GM19467 (cell line): ENCODE data around the gene PHC1.

ENCODE experiments used
- ATAC-seq: cut with Tn5 transposase; IDR thresholded peaks from one replicate; pipeline ENCODE4 v1.9.1; 2021; ENCODE audit warnings: mild to moderate bottlenecking, moderate library complexity; ENCODE audit not compliant: unreplicated experiment

PHC1 gene

DNA sequence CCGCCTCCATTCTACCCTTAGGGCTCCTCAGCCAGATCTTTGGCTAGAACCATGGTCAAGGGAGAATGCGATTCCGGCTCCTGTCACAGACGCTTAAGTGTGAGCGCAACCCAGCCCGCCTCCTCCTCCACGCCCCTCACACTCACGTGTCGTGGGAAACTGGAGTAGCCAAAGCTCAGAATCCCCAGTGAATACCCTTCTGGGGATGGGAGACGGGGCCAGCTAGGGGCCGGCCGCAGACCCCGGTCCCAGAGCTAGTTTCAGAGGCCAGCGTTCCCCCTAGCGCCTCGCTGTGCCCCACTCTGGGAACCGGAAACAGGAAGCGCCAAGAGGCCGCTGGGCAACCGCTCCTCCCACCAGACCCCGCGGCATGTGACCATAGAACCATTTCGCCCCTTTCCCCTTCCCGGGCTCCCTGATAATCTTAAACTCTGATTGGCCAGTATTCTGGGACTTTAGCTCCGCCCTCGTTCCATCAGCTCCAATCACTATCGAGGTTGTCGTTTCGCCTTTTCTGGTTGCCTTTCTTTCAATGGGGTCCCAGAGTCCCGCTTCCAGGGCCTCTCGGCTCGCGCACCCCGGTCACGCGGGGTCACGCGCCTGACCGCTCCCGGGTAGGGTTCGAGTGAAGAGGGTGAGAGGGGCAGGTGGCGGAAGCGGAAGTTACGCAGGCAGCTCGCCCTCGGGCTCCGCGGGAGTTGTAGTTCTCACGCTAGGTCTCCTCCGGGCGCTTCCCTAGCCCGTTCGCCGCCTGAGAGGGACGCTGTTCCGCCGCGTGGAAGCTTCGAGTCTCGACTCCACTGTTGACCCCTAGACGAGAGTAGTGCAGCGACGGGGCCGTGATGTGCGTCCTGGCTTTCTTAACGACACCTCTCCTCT is 35.3 kb downstream of the PHC1 start, which contains the start of gene M6PR:
Gene M6PR (minus strand): TSS at position 304 of the 879 bp plus-strand sequence. CDS start 3,241 bp downstream, outside the sequence.
- ATAC-seq, result peak; percentile 79

- no peak for ATAC-seq
Measured at GRCh38 chr12:8950221-8950527, 35.9 kb downstream of the PHC1 start.

- ATAC-seq, result no peak
Measured at GRCh38 chr12:8950702-8951478, 36.6 kb downstream of the PHC1 start.

GRCh38 chr12:8951744-8952143 is 37.4 kb downstream of the PHC1 start:
- ATAC-seq, result no peak

DNA sequence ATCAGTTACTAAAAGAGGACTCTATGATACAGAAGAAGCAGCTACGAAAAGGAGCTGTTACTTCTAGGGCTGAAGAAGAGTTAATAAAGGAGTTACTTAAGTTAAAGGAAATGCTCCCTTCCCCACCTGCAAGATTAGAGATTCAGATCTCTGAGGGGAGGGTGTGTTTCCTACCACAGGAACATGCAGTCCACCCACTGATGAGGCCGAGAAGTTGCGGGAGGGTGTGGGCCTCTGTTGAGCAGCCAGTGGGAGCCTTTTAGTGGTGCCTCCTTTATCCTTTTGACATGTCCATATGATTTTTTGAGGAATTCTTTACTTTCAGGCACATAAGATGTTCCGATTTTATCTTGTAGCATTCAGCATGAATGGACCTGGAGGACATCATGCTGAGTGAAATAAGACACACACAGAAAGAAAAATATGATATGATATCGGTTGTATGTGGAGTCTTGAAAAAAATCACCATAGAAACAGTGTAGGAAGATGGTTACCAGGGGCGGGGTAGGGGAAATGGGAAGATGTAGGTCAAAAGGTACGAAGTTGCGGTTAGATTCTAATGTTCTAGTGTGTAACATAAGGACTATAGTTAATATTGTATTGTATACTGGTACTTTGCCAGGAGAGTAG is 39.6 kb downstream of the PHC1 start:
- ATAC-seq, result no peak

GRCh38 chr12:8956073-8956472 is 41.8 kb downstream of the PHC1 start:
- ATAC-seq, result no peak

DNA sequence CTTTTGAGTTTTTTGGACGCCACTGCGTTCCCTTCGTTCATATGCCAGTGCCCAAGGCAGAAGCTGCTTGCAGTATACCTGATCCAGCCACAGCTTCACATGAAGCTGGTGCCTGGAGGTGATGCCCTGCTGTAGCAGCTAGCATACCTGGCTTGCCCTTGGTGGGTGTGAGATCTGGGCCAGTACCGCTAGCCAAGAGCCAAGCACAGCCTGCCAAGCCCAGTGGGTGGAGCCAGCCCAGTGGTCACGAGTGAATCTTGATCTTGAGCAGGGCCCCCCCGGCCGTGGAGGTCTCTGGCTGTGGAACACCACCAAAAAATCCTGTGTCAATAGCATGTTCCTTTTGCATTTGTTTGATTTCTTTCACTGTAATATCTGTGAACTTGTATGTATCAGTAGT is 42.5 kb downstream of the PHC1 start:
- no peak for ATAC-seq

DNA sequence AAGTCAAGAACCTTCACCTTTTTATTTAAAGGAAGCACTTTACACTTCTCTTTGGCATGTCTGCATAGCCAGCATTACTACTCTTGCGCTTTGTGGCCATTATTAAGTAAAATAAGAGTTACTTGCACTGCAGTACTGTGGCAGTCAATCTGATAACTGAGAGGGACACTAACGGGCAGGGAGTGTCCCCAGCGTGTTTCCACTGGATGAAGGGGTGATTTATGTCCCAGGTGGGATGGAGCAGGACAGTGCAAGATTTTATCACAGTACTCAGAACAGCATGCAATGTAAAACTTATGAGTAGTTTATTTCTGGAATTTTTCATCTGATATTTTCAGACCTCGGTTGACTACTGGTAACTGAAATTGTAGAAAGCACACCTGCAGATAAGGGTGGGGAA is 43.3 kb downstream of the PHC1 start:
- no peak for ATAC-seq

GRCh38 chr12:8958066-8958465 is 43.8 kb downstream of the PHC1 start:
- ATAC-seq, result no peak

- ATAC-seq, result no peak
Measured at GRCh38 chr12:8960176-8960575, 45.9 kb downstream of the PHC1 start.

- no peak for ATAC-seq
Measured at GRCh38 chr12:8968761-8969160, 54.5 kb downstream of the PHC1 start.

- ATAC-seq, result no peak
Measured at GRCh38 chr12:8969861-8970411, 55.6 kb downstream of the PHC1 start.

DNA sequence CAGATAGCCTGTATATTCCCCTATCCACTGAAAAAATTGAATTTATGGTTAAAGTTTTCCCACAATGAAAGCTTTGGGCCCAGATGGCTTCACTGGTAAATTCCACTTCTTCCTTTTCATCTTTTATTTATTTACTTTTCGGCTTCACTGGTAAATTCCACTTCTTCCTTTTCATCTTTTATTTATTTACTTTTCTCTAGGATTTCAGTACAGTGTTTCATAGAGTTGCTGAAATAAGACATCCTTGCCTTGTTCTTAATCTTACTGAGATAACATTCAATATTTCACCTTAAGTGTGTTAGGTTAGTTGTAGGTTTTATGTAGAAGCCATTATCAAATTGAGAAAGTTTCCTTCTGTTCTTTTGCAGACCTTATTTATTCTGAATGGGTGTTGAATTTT is 56.1 kb downstream of the PHC1 start:
- no peak for ATAC-seq

GRCh38 chr12:8980137-8980536 is 65.8 kb downstream of the PHC1 start:
- no peak for ATAC-seq

DNA sequence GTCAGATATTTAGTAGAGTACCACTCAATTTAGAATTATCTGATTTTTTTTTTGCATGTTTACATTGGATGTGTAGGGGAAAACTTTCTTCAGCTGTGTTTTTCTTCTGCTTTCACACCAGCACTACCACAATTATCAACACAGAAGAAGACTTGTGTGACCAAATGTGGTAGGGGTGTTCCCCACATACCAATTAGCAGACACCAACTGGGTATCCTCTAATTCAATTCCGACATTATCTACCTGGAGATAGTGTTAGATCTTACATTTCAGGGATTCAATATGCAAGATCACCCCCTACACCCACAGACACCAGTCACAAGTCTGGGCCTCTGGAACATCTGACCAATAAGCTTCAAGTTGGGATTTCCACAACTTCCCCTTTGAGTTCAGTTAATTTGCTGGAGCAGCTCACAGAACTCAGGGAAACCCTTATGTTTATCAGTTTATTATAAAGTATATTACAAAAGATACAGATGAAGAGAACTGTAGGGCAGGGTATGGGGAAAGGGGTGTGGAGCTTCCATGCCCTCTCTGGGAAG is 71.0 kb downstream of the PHC1 start:
- no peak for ATAC-seq

DNA sequence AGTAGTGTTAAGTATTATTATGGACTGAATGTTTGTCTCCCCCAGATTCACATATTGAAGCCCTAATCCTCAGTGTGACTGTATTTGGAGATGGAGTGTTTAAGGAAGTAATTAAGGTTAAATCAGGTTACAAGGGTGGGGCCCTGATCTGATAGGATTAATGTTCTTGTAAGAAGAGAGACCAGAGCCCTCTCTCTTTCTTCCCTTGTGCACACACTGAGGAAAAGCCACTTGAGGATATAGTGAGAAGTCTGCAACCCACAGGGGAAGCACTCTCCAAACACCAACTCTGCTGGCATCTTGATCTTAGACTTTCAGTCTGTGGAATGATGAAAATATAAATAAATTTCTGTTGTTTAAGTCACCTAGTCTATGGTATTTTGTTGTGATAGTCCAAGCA is 72.9 kb downstream of the PHC1 start:
- no peak for ATAC-seq

DNA sequence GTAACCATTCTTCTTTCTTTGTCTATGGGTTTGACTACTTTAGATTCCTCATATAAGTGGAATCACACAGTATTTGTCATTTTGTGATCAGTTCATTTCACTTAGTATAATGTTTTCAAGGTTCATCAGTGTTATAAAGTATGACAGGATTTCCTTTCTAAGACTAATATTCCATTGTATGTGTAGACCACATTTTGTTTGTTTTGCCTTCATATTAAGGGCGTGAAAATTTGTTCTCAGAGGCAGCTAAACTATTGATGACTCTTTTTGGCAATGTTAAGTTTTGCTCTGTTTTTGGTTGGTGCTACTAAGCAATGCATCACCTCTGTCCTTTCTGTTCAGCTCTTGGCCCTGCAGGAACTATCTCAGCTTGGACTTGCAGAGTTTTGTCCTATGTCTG is 73.4 kb downstream of the PHC1 start:
- no peak for ATAC-seq

DNA sequence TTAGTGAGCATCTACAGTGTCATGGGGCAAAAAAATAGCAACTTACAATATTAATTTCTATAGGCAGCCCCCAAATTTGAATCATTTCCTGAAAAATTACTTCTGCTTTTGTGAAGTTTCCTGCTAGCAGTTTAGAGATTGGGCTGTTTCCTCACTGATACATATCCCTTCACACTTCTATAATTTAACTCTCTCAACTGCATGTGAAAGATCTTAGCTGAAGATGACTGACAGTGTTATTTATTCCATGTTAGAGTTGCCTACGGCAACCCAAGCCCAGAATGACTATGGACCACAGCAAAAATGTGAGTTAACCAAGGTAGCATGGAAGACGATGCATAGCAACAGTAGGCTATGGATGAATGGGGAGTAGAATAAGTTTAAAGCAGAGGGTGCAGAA is 75.1 kb downstream of the PHC1 start, which contains the start of gene KLRG1:
Gene KLRG1 (plus strand): TSS at position 134 of the 400 bp plus-strand sequence. CDS start 90 bp downstream, at position 224.
- ATAC-seq, result no peak
